Endothelial cell of umbilical vein (primary cell): ENCODE results near the gene ALOXE3. TPM values are rescaled to one million over a fixed set of nuclear protein-coding genes. Genes with fewer than 3 reads are reported as not detected.

Experiments
- BruUV-seq: library from RNA; stranded (reverse); fragments of 400-500 nt; replicated peaks from 2 replicates; lab custom pipeline; 2021; lab: Mats Ljungman, UMichigan
- CTCF ChIA-PET: fragments of 300-600, 350-600 bp; sonication (Branson Sonifier 250); formaldehyde crosslinking; loops from one replicate; lab custom pipeline; 2021; ENCODE audit warnings: antibody characterized with exemption, inconsistent platforms; lab: Charles Lee
- POLR2A ChIA-PET: fragments of 300-600, 350-600 bp; sonication (Branson Sonifier 250); formaldehyde crosslinking; loops from one replicate; lab custom pipeline; 2021; ENCODE audit warnings: antibody characterized with exemption, inconsistent platforms; lab: Charles Lee
- DNase-seq: peaks from one replicate; pipeline ENCODE4 v3.0.0-alpha.2; 2011; ENCODE audit warnings: low read depth, low spot score
- FAIRE-seq: peaks from 2 replicates; lab custom pipeline; 2011; peaks lifted over from hg19 to GRCh38; lab: Jason Lieb, UNC
- H2AFZ ChIP-seq: 2 replicates; pipeline ENCODE4 v1.6.0; 2012; ENCODE audit warnings: low read depth, low read length, control low read depth, inconsistent platforms
- H3K27ac ChIP-seq: 2 replicates; pipeline ENCODE4 v1.5.1; 2011; ENCODE audit warnings: low read depth, mild to moderate bottlenecking, control low read depth, low read length, moderate library complexity; ENCODE audit not compliant: insufficient read depth
- H3K27me3 ChIP-seq, 2 experiments: 2 replicates each; pipeline versions ENCODE4 v1.6.0 to v1.6.1; 2011; ENCODE audit warnings: low read length in 2 of 2, mixed read lengths in 1 of 2; ENCODE audit not compliant: control insufficient read depth in 2 of 2, insufficient read depth in 2 of 2
- H3K36me3 ChIP-seq, 2 experiments: 2 replicates in 1 of 2; 3 replicates in 1 of 2; pipeline ENCODE4 v1.5.1; 2011; ENCODE audit warnings: low read length in 2 of 2, mild to moderate bottlenecking in 1 of 2, moderate library complexity in 1 of 2; ENCODE audit not compliant: control insufficient read depth in 2 of 2, insufficient read depth in 2 of 2; ENCODE audit errors: extremely low read depth in 1 of 2
- H3K4me1 ChIP-seq: 3 replicates; pipeline ENCODE4 v1.5.1; 2011; ENCODE audit warnings: mild to moderate bottlenecking, low read length; ENCODE audit not compliant: control insufficient read depth, insufficient read depth; ENCODE audit errors: extremely low read depth
- H3K4me2 ChIP-seq: 2 replicates; pipeline ENCODE4 v1.6.1; 2011; ENCODE audit warnings: low read length, control low read depth, mixed read lengths; ENCODE audit not compliant: insufficient read depth
- H3K4me3 ChIP-seq, 3 experiments: fragments of 200-600 bp in 1 of 3; sonication (generic), shearing (Covaris generic) in 1 of 3; replicated peaks in 1 of 3; 2 replicates each; pipeline ENCODE4 v1.5.1; 2011 to 2016; ENCODE audit warnings: control low read depth in 3 of 3, low read length in 3 of 3, mild to moderate bottlenecking in 2 of 3, inconsistent platforms in 1 of 3, low read depth in 1 of 3, moderate library complexity in 1 of 3; ENCODE audit not compliant: insufficient read depth in 1 of 3
- H3K79me2 ChIP-seq: 2 replicates; pipeline ENCODE4 v1.6.0; 2012; ENCODE audit warnings: low read length, inconsistent platforms; ENCODE audit not compliant: control insufficient read depth, insufficient read depth
- H3K9ac ChIP-seq: replicated peaks from 2 replicates; pipeline ENCODE3; 2011; ENCODE audit warnings: low read length, control low read depth; ENCODE audit not compliant: insufficient read depth; ENCODE audit errors: extremely low read depth
- H3K9me1 ChIP-seq: replicated peaks from 3 replicates; pipeline ENCODE4 v1.6.0; 2011; ENCODE audit warnings: mild to moderate bottlenecking, low read length; ENCODE audit not compliant: control insufficient read depth, insufficient read depth; ENCODE audit errors: extremely low read depth
- H3K9me3 ChIP-seq: replicated peaks from 2 replicates; pipeline ENCODE4 v1.5.1; 2012; ENCODE audit warnings: low read length, inconsistent platforms; ENCODE audit not compliant: control insufficient read depth, insufficient read depth
- H4K20me1 ChIP-seq: replicated peaks from 2 replicates; pipeline ENCODE3; 2011; ENCODE audit warnings: mild to moderate bottlenecking, low read length; ENCODE audit not compliant: control insufficient read depth, insufficient read depth; ENCODE audit errors: extremely low read depth
- EZH2 ChIP-seq: IDR thresholded peaks from 2 replicates; pipeline ENCODE4 v1.6.1; 2012; ENCODE audit warnings: borderline replicate concordance, low read depth, mild to moderate bottlenecking, moderate library complexity, low read length, inconsistent platforms; ENCODE audit not compliant: severe bottlenecking
- FOS ChIP-seq: IDR thresholded peaks from 2 replicates; pipeline ENCODE4 v1.6.1; 2011; ENCODE audit warnings: mild to moderate bottlenecking, low read length, moderate library complexity, borderline replicate concordance; ENCODE audit not compliant: insufficient read depth
- GATA2 ChIP-seq: IDR thresholded peaks from 2 replicates; pipeline ENCODE4 v1.7.0; 2011; ENCODE audit warnings: low read depth, mild to moderate bottlenecking, moderate library complexity, mixed read lengths, low read length; ENCODE audit not compliant: insufficient read length, insufficient read depth
- JUN ChIP-seq: IDR thresholded peaks from 2 replicates; pipeline ENCODE4 v1.6.1; 2011; ENCODE audit warnings: borderline replicate concordance, low read depth; ENCODE audit not compliant: insufficient read length, insufficient read depth
- MYC ChIP-seq: IDR thresholded peaks from one replicate; pipeline ENCODE4 v1.6.1; 2011; ENCODE audit warnings: mild to moderate bottlenecking, low read depth, low read length
- POLR2A ChIP-seq: IDR thresholded peaks from 2 replicates; pipeline ENCODE4 v1.6.1; 2012; ENCODE audit warnings: low read depth, mild to moderate bottlenecking, control low read depth, low read length
- POLR2AphosphoS5 ChIP-seq: IDR thresholded peaks from 2 replicates; pipeline ENCODE4 v1.6.1; 2012; ENCODE audit warnings: low read depth, mild to moderate bottlenecking, control low read depth, low read length, moderate library complexity; ENCODE audit not compliant: insufficient read depth
- dilution Hi-C: fragments of 300-500 bp; cut with MboI; formaldehyde crosslinking; loops from one replicate; pipeline ENCODE4 v1.15.0; 2019; ENCODE audit warnings: low sequenced_read_pairs; ENCODE audit not compliant: extremely low pct_ligation_motif_present
- intact Hi-C: fragments of 100-400 bp; cut with micrococcal nuclease; formaldehyde crosslinking; loops from one replicate; pipeline ENCODE4 v1.10.0; 2022
- polyA plus RNA-seq, 4 experiments: library from polyadenylated mRNA; depleted of rRNA in 3 of 4; stranded (reverse) in 3 of 4; unstranded in 1 of 4; fragments of >200 nt; gene quantifications; 2 replicates each; pipeline versions ENCODE4 v1.2.1 to v1.2.3, GENCODE V29; 2011 to 2012; ENCODE audit warnings: missing spikeins in 1 of 4
- total RNA-seq: library from RNA; stranded (reverse); gene quantifications from 2 replicates; pipeline ENCODE4 v1.2.3, GENCODE V29; 2021
- TF ChIP-seq, protein P1 (sequence below), 2 donors: IDR thresholded peaks; 1 replicate in 1 of 2; 2 replicates in 1 of 2; pipeline ENCODE4 v1.5.1; 2011; ENCODE audit warnings: low read length in 2 of 2, mild to moderate bottlenecking in 2 of 2, moderate library complexity in 2 of 2, control low read depth in 1 of 2, inconsistent platforms in 1 of 2, low read depth in 1 of 2; ENCODE audit not compliant: insufficient read depth in 1 of 2; ENCODE audit errors: extremely low read depth in 1 of 2
- TF ChIP-seq, protein P2 (sequence below): IDR thresholded peaks from 2 replicates; pipeline ENCODE4 v1.6.1; 2011; ENCODE audit not compliant: insufficient read depth, insufficient read length

ALOXE3 gene
- total and polyA plus RNA-seq, 2 donors (not counting 3 experiments of a cell fraction or from before 2014, with no cell fraction given) = 0.01 TPM; not detected in 1

DNA sequence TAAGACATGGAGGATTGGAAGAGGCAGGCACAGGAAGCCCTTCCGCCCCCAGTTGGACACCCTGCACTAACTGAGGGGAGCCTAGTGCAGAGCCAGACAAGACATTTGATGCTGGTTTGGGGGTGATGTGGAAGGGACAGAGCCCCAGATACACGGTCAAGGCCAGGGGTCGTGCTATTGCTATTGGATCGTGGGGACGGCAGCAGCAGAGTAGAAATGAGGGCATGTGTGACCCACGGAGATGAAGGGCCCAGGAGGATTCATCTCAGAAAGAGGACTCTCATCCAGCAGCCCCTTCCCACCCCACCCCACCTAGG lies 46.5 kb upstream of the ALOXE3 start:
- H3K9ac ChIP-seq = no peak overlapping the region
- H3K27ac ChIP-seq = no peak overlapping the region
- H3K4me2 ChIP-seq = no peak overlapping the region

More for the DNA sequence above, 46.5 kb upstream of the ALOXE3 start:
- Histone ChIP-seq H4K20me1 (no peaks in the 10 kb centered on the region), H3K4me3 (no peak overlapping the region), H3K4me1 (peaks cover 20% of the 10 kb centered on the region), H3K36me3 (peaks cover 2 to 7% of the 10 kb centered on the region in 2 experiments), H2AFZ (no peak overlapping the region), H3K9me3 (no peaks in the 10 kb centered on the region), H3K27me3 (no peaks in the 10 kb centered on the region), H3K9me1 (no peaks in the 10 kb centered on the region), H3K79me2 (peaks cover 17% of the 10 kb centered on the region)
- DNase-seq (no peak), FAIRE-seq (no peak)
- TF ChIP-seq, protein P1, sequence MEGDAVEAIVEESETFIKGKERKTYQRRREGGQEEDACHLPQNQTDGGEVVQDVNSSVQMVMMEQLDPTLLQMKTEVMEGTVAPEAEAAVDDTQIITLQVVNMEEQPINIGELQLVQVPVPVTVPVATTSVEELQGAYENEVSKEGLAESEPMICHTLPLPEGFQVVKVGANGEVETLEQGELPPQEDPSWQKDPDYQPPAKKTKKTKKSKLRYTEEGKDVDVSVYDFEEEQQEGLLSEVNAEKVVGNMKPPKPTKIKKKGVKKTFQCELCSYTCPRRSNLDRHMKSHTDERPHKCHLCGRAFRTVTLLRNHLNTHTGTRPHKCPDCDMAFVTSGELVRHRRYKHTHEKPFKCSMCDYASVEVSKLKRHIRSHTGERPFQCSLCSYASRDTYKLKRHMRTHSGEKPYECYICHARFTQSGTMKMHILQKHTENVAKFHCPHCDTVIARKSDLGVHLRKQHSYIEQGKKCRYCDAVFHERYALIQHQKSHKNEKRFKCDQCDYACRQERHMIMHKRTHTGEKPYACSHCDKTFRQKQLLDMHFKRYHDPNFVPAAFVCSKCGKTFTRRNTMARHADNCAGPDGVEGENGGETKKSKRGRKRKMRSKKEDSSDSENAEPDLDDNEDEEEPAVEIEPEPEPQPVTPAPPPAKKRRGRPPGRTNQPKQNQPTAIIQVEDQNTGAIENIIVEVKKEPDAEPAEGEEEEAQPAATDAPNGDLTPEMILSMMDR (IDR thresholded peaks at IDR 0.05; ENCODE audit: extremely low read depth in 1 of 2, insufficient read depth in 1 of 2, low read depth in 1 of 2, low read length in 2 of 2) = no peak
- TF ChIP-seq, protein P2, sequence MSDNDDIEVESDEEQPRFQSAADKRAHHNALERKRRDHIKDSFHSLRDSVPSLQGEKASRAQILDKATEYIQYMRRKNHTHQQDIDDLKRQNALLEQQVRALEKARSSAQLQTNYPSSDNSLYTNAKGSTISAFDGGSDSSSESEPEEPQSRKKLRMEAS = no peak
- TF ChIP-seq JUN (no peak), POLR2A (no peak), MYC (no peak), GATA2 (no peak), FOS (no peak), EZH2 (no peak), POLR2AphosphoS5 (no peak)
- intact Hi-C loops = no loop called here
- POLR2A ChIA-PET = interaction anchor here (1.9 kb wide), 1 partner anchor 8 kb away, joined by 8 read pairs; no protein-coding TSS in a partner anchor
- dilution Hi-C loops = no loop called here
- no TSS peak for BruUV-seq
- CTCF ChIA-PET = no interaction called here
